Transverse colon (tissue), 4 donors: ENCODE measurements around the gene SCIN. TPM values are rescaled to one million over a fixed set of nuclear protein-coding genes. Genes with fewer than 3 reads are reported as not detected.

ENCODE experiments used
- DNase-seq: peaks from one replicate; pipeline ENCODE4 v3.0.0-alpha.2; 2019
- H3K27ac ChIP-seq, 4 donors: fragments of 200-600 bp; sonication (generic); 2 replicates each; pipeline ENCODE4 v1.5.1; 2016 to 2018; ENCODE audit warnings: inconsistent platforms in 4 of 4
- H3K27me3 ChIP-seq: fragments of 200-600 bp; sonication (generic); 2 replicates; pipeline ENCODE4 v1.5.1; 2017; ENCODE audit warnings: inconsistent platforms
- H3K36me3 ChIP-seq, 4 donors: fragments of 200-600 bp; sonication (generic); 2 replicates each; pipeline ENCODE4 v1.5.1; 2017 to 2019; ENCODE audit warnings: inconsistent platforms in 4 of 4
- H3K4me1 ChIP-seq, 4 donors: fragments of 200-600 bp; sonication (generic); 2 replicates each; pipeline ENCODE4 v1.5.1; 2017 to 2020; ENCODE audit warnings: inconsistent platforms in 4 of 4
- H3K4me3 ChIP-seq, 4 donors: fragments of 200-600 bp; sonication (generic); 1 replicate in 1 of 4; 2 replicates in 3 of 4; pipeline versions ENCODE4 v1.5.1 to v1.6.1; 2017 to 2019; ENCODE audit warnings: inconsistent platforms in 4 of 4
- H3K9me3 ChIP-seq, 2 donors: fragments of 200-600 bp; sonication (generic); 2 replicates each; pipeline ENCODE4 v1.5.1; 2017 to 2019; ENCODE audit warnings: inconsistent platforms in 2 of 2
- EP300 ChIP-seq: sonication (generic); formaldehyde crosslinking; IDR thresholded peaks from one replicate; pipeline ENCODE4 v1.6.1; 2017; ENCODE audit warnings: antibody characterized with exemption, low read depth
- POLR2A ChIP-seq: fragments of 450-650 bp; IDR thresholded peaks from one replicate; pipeline ENCODE4 v1.6.1; 2016; ENCODE audit warnings: antibody characterized with exemption, mild to moderate bottlenecking, moderate library complexity
- POLR2AphosphoS5 ChIP-seq, 3 donors: sonication (generic); formaldehyde crosslinking; IDR thresholded peaks; one replicate each; pipeline ENCODE4 v1.6.1; 2016; ENCODE audit warnings: antibody characterized with exemption in 3 of 3
- WGBS, 2 donors: methylation state at CpG; one replicate each; pipeline ENCODE4 v1.1.5; 2018; ENCODE audit warnings: low coverage in 1 of 2; 5-methylcytosine and 5-hydroxymethylcytosine counted together
- in situ Hi-C, 4 donors: fragments of 200-750 bp; cut with MboI; loops; one replicate each; pipeline versions ENCODE4 v1.15.0 to v1.15.1; 2017; ENCODE audit warnings: low sequenced_read_pairs in 3 of 4, low pct_ligation_motif_present in 1 of 4, low pct_unique_long_range_greater_than_20kb in 1 of 4
- intact Hi-C: fragments of 100-400 bp; cut with DNase I; formaldehyde crosslinking; loops from one replicate; pipeline ENCODE4 v1.15.1; 2023; ENCODE audit warnings: low total_unique reads
- total RNA-seq, 4 donors: library from RNA; depleted of rRNA; stranded (reverse); fragments of >200 nt; gene quantifications; one replicate each; pipeline ENCODE4 v1.1.0, GENCODE V29; 2016
- TF ChIP-seq, protein P1 (sequence below), 5 experiments: fragments of 200-600 bp in 3 of 5; fragments of 450-650 bp in 2 of 5; sonication (generic) in 3 of 5; IDR thresholded peaks; 1 replicate in 2 of 5; 2 replicates in 3 of 5; pipeline ENCODE4 v1.5.1; 2016 to 2017; ENCODE audit warnings: antibody characterized with exemption in 5 of 5, inconsistent platforms in 3 of 5, mild to moderate bottlenecking in 2 of 5, moderate library complexity in 1 of 5

The SCIN gene
- total RNA-seq, 4 donors from 2014 or later: 62.3 to 125 (median 86.4) TPM

DNA sequence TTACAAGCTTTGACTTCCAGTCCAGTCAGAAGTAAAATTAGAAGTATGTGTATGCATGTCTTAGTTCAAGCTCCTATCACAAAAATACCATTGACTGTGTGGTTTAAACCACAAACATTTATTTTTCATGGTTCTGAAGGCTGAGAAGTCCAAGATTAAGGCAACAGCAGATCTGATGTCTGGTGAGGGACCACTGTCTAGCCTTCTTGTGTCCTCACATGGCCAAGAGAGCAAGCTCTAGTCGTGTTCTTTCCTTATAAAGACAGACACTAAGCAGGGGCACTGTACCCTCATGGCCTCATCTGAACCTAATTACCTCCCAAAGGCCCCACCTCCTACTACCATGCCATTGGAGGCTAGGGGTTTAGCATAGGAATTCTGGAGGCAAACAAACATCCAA, 75.6 kb downstream of the SCIN start:
- Histone ChIP-seq H3K27me3 (no peaks in the 10 kb centered on the region), H3K36me3 (no peaks in the 10 kb centered on the region), H3K27ac (no peak overlapping the region), H3K9me3 (no peaks in the 10 kb centered on the region), H3K4me1 (peaks cover 0 to 5% (median 1%) of the 10 kb centered on the region in 4 donors), H3K4me3 (no peak overlapping the region)
- in situ Hi-C loops: loop anchor here in 3 of 4 donors (10.0 to 25.0 kb wide), 2 partner anchors 616 to 619 kb away; no protein-coding TSS in a partner anchor
- WGBS, 2 donors: 47 to 60% methylated on average over 1 of the region's 1 CpG
- DNase-seq: no peak
- intact Hi-C loops: no loop called here
- TF ChIP-seq POLR2AphosphoS5 (IDR thresholded peaks at IDR 0.05) (no peak), POLR2A (no peak), EP300 (no peak)
- TF ChIP-seq, protein P1, sequence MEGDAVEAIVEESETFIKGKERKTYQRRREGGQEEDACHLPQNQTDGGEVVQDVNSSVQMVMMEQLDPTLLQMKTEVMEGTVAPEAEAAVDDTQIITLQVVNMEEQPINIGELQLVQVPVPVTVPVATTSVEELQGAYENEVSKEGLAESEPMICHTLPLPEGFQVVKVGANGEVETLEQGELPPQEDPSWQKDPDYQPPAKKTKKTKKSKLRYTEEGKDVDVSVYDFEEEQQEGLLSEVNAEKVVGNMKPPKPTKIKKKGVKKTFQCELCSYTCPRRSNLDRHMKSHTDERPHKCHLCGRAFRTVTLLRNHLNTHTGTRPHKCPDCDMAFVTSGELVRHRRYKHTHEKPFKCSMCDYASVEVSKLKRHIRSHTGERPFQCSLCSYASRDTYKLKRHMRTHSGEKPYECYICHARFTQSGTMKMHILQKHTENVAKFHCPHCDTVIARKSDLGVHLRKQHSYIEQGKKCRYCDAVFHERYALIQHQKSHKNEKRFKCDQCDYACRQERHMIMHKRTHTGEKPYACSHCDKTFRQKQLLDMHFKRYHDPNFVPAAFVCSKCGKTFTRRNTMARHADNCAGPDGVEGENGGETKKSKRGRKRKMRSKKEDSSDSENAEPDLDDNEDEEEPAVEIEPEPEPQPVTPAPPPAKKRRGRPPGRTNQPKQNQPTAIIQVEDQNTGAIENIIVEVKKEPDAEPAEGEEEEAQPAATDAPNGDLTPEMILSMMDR (IDR thresholded peaks at IDR 0.05): no peak

DNA sequence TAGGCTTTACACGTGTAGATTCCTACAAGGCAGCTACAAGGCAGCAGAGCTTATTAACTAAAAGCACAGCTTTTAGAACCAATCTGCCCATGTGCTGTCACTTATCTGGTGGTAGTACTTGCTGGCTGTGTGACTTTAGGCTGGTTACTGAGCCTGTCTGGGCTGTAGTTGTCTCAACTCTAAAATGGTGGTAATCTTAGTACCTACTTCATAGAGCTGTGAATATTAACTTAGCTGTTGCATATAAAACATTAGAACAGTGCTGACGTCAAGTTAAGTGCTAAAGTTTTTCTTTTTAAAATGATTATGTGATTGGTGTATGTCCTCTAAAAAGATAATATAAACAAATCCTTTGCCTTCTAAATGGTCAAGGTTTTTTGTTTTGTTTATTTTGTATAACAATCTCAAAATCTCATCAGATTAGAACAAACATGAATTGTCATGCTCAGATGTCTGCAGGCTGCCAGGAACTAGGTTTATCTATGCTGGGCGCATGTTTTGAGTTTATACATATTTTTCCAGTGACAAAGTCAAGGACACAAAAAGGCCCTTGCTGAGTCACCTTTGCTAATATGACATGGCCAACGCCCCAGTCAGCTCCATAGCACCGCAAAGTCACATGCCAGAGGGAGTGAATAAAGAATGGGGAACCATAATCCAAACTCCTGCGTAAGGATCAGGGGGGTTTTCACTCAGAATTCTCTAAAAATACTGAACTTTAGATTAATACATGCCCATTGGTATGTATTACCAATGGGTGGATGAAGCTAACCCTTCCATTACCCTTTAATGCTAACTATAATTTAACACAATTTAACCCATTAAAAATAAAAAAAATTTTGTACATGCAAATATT, 77.1 kb downstream of the SCIN start:
- Histone ChIP-seq H3K27ac (no peak overlapping the region), H3K27me3 (no peaks in the 10 kb centered on the region), H3K4me3 (no peak overlapping the region), H3K36me3 (no peaks in the 10 kb centered on the region), H3K9me3 (no peaks in the 10 kb centered on the region), H3K4me1 (peaks cover 0 to 5% (median 1%) of the 10 kb centered on the region in 4 donors)
- in situ Hi-C loops: loop anchor here in 3 of 4 donors (10.0 to 25.0 kb wide), 2 partner anchors 615 to 617 kb away; no protein-coding TSS in a partner anchor
- TF ChIP-seq, protein P1 (IDR thresholded peaks at IDR 0.05): no peak
- no peak for TF ChIP-seq POLR2AphosphoS5 (IDR thresholded peaks at IDR 0.05)
- no peak for TF ChIP-seq POLR2A
- no peak for TF ChIP-seq EP300
- intact Hi-C loops: no loop called here
- DNase-seq: peak; percentile 18
- 70% methylated on average over 6 of the region's 6 CpGs for WGBS, 2 donors

DNA sequence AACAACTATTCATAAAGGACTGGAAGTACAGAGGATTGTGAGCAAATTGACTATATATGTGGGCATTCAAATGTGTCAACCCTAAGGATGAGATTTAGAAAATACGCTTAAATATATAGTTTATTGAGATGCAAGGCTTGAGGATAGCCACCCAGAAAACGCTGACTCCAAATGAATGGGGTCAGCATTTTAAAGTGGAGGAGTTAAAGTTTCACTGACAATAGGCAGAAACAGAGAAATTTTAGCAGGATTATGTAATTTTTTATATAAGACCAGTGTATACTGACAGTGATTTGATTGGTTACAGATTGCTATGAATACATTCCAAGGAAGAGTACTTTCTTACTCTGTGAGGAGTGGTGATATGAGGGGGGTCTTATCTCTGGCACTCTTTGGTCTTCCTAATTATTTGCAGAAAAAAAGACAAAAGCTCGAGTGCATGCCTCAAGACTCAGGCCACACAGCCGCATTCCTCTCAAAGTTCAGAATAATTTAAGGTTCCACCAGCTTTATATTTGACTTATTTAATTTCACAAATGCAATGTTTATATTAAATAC, 78.3 kb downstream of the SCIN start:
- TF ChIP-seq, protein P1 (IDR thresholded peaks at IDR 0.05): no peak
- no peak for TF ChIP-seq EP300
- TF ChIP-seq POLR2A: no peak
- TF ChIP-seq POLR2AphosphoS5 (IDR thresholded peaks at IDR 0.05): no peak
- Histone ChIP-seq H3K27me3 (no peaks in the 10 kb centered on the region), H3K4me1 (peaks cover 0 to 5% (median 1%) of the 10 kb centered on the region in 4 donors), H3K4me3 (no peak overlapping the region), H3K36me3 (no peaks in the 10 kb centered on the region), H3K27ac (no peak overlapping the region), H3K9me3 (no peaks in the 10 kb centered on the region)
- in situ Hi-C loops: loop anchor here in 3 of 4 donors (10.0 to 25.0 kb wide), 2 partner anchors 614 to 616 kb away; no protein-coding TSS in a partner anchor
- intact Hi-C loops: no loop called here
- DNase-seq: no peak
- 73 to 77% methylated on average over 4 of the region's 4 CpGs for WGBS, 2 donors

DNA sequence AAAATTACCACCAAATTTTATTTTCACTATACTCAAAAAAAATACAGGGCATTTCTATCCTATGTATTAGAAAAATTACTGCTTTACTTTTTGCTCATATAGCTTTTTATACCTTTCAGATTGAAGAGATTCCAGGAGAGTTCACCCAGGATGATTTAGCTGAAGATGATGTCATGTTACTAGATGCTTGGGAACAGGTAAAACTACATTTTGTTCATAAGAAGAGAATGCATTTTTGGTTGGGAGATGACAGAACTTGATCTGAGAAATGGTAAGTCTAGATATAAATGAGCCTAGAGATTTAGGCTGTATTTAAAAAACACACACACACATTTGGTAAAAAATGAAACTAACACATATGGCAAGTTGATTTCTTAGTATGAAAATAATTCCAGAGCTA, 78.8 kb downstream of the SCIN start:
- H3K36me3 ChIP-seq: no peaks in the 10 kb centered on the region
- no peak for TF ChIP-seq POLR2AphosphoS5 (IDR thresholded peaks at IDR 0.05)
- TF ChIP-seq POLR2A: no peak
- TF ChIP-seq, protein P1 (IDR thresholded peaks at IDR 0.05): no peak
- no peak for TF ChIP-seq EP300
- DNase-seq: no peak
- H3K27ac ChIP-seq: no peak overlapping the region
- H3K4me3 ChIP-seq: no peak overlapping the region
- H3K4me1 ChIP-seq: peaks cover 0 to 5% (median 1%) of the 10 kb centered on the region in 4 donors
- no peaks in the 10 kb centered on the region for H3K27me3 ChIP-seq
- intact Hi-C loops: no loop called here
- no peaks in the 10 kb centered on the region for H3K9me3 ChIP-seq
- in situ Hi-C loops: loop anchor here in 3 of 4 donors (10.0 to 25.0 kb wide), 2 partner anchors 613 to 615 kb away; no protein-coding TSS in a partner anchor
